IMR-90 (cell line): ENCODE data around the gene SEMA3C.

Source experiments
- CTCF ChIP-seq: conservative IDR thresholded peaks from 2 replicates; pipeline ENCODE4 v1.5.1; 2012; ENCODE audit warnings: mild to moderate bottlenecking, low read depth, low read length, improper control_type of control experiment
- POLR2A ChIP-seq: IDR thresholded peaks from 2 replicates; pipeline ENCODE4 v1.6.1; 2012; ENCODE audit warnings: mild to moderate bottlenecking, low read depth, low read length
- RAD21 ChIP-seq: IDR thresholded peaks from 2 replicates; pipeline ENCODE4 v1.6.1; 2012; ENCODE audit warnings: low read length, improper control_type of control experiment

- TF ChIP-seq POLR2A: no peak
- no peak for TF ChIP-seq CTCF
- TF ChIP-seq RAD21: no peak
Measured at GRCh38 chr7:80705130-80705781, 213.6 kb downstream of the SEMA3C start.
